ENCODE data around the gene PSME2.

DNA sequence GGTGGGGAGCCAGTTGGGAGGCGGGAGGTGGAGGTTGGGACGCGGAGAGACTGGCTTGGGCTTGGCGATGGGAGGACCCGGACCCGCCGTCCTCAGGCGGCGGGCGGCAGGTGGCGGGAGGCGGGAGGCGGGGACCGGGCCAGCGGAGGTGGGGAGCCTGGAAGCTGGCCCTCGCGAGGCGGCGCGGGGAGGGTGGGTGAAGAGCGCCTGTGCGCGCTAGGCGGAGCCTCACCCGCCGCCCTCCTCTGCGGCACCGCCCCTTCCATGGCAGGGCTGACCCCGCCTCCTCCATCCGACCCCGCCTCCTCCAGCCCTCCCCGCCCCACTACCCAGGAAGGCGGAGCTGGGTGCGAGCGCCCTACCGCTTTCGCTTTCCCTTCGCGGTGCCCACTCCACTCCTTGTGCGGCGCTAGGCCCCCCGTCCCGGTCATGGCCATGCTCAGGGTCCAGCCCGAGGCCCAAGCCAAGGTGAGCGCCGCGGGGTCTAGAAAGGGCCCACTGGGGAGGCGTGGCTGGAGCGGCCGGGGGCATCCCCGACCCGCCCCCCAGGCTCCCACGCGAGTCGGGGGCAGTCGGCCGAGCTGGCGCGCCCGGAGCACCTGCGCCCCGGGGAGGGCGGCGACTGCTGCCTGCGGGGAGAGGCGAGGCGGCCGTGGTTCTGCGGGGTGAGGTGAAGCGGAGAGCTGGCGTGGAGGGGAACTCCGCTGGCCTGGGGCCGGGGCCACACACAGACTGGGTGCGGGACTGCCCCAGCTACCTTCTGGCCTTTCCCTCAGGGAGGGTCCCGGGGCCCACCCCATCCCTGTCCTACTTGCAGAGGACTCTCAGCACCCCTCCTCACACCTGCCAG, 10.4 kb downstream of the PSME2 start, which contains the start of gene PSME1:
- TF ChIP-seq, protein P1, sequence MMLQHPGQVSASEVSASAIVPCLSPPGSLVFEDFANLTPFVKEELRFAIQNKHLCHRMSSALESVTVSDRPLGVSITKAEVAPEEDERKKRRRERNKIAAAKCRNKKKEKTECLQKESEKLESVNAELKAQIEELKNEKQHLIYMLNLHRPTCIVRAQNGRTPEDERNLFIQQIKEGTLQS (CRISPR knock-in tag; IDR thresholded peaks at IDR 0.05) = no peak
- TF ChIP-seq, protein P2, sequence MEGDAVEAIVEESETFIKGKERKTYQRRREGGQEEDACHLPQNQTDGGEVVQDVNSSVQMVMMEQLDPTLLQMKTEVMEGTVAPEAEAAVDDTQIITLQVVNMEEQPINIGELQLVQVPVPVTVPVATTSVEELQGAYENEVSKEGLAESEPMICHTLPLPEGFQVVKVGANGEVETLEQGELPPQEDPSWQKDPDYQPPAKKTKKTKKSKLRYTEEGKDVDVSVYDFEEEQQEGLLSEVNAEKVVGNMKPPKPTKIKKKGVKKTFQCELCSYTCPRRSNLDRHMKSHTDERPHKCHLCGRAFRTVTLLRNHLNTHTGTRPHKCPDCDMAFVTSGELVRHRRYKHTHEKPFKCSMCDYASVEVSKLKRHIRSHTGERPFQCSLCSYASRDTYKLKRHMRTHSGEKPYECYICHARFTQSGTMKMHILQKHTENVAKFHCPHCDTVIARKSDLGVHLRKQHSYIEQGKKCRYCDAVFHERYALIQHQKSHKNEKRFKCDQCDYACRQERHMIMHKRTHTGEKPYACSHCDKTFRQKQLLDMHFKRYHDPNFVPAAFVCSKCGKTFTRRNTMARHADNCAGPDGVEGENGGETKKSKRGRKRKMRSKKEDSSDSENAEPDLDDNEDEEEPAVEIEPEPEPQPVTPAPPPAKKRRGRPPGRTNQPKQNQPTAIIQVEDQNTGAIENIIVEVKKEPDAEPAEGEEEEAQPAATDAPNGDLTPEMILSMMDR (CRISPR knock-in tag; IDR thresholded peaks at IDR 0.05) = peak; percentile 47; the same call in 1 of the 2 replicates
- TF ChIP-seq HNRNPK (IDR thresholded peaks at IDR 0.05; ENCODE audit: low read depth, low read length, poor library complexity, severe bottlenecking) = peak; percentile 83
